Measurements from ENCODE around the gene ZNF697. TPM values are rescaled to one million over a fixed set of nuclear protein-coding genes. Genes with fewer than 3 reads are reported as not detected.
"Not testable (repeated sequence)": the region's sequence is repeated elsewhere in the genome, so short reads cannot be mapped to it uniquely, and the experiment has no call there.

ZNF697 gene
- total RNA-seq, 1 experiment from 2014 or later = not detected

- Histone ChIP-seq H3K79me2 (ENCODE audit: low read length) (no peaks in the 10 kb centered on the region), H3K9me3 (ENCODE audit: low read length) (no peaks in the 10 kb centered on the region), H3K27me3 (ENCODE audit: low read length) (no peaks in the 10 kb centered on the region), H4K20me1 (ENCODE audit: insufficient read depth, low read depth, low read length) (no peaks in the 10 kb centered on the region), H3K4me1 (ENCODE audit: low read length) (no peaks in the 10 kb centered on the region), H3K4me2 (ENCODE audit: low read depth, low read length, poor library complexity, severe bottlenecking) (no peak overlapping the region), H3K36me3 (ENCODE audit: insufficient read depth, low read length) (no peaks in the 10 kb centered on the region), H3K9me2 (replicated peaks; ENCODE audit: insufficient read depth, low read length) (no peaks in the 10 kb centered on the region), H3K4me3 (ENCODE audit: low read length) (no peak overlapping the region), H2AFZ (ENCODE audit: low read length) (no peak overlapping the region), H3K27ac (ENCODE audit: low read length) (no peak overlapping the region), H3K9ac (ENCODE audit: low read length) (no peak overlapping the region)
- DNase-seq = no peak
Observed at GRCh38 chr1:119622311-119623192, 25.5 kb downstream of the ZNF697 start.

GRCh38 chr1:119621705-119622104 is 26.4 kb downstream of the ZNF697 start:
- no peak for DNase-seq
- Histone ChIP-seq H4K20me1 (ENCODE audit: insufficient read depth, low read depth, low read length) (no peaks in the 10 kb centered on the region), H2AFZ (ENCODE audit: low read length) (no peak overlapping the region), H3K36me3 (ENCODE audit: insufficient read depth, low read length) (no peaks in the 10 kb centered on the region), H3K4me1 (ENCODE audit: low read length) (no peaks in the 10 kb centered on the region), H3K4me3 (ENCODE audit: low read length) (no peak overlapping the region), H3K27me3 (ENCODE audit: low read length) (no peaks in the 10 kb centered on the region), H3K27ac (ENCODE audit: low read length) (no peak overlapping the region), H3K79me2 (ENCODE audit: low read length) (no peaks in the 10 kb centered on the region), H3K9ac (ENCODE audit: low read length) (no peak overlapping the region), H3K4me2 (ENCODE audit: low read depth, low read length, poor library complexity, severe bottlenecking) (no peak overlapping the region), H3K9me3 (ENCODE audit: low read length) (no peaks in the 10 kb centered on the region), H3K9me2 (replicated peaks; ENCODE audit: insufficient read depth, low read length) (no peaks in the 10 kb centered on the region)

GRCh38 chr1:119617751-119618691 is 30.0 kb downstream of the ZNF697 start:
- Histone ChIP-seq H3K36me3 (ENCODE audit: insufficient read depth, low read length) (no peaks in the 10 kb centered on the region), H3K4me1 (ENCODE audit: low read length) (no peaks in the 10 kb centered on the region), H3K4me2 (ENCODE audit: low read depth, low read length, poor library complexity, severe bottlenecking) (no peak overlapping the region), H4K20me1 (ENCODE audit: insufficient read depth, low read depth, low read length) (no peaks in the 10 kb centered on the region), H3K27me3 (ENCODE audit: low read length) (no peaks in the 10 kb centered on the region), H3K9me2 (replicated peaks; ENCODE audit: insufficient read depth, low read length) (no peaks in the 10 kb centered on the region), H3K79me2 (ENCODE audit: low read length) (no peaks in the 10 kb centered on the region), H3K4me3 (ENCODE audit: low read length) (no peak overlapping the region), H3K9me3 (ENCODE audit: low read length) (no peaks in the 10 kb centered on the region), H3K9ac (ENCODE audit: low read length) (no peak overlapping the region), H3K27ac (ENCODE audit: low read length) (no peak overlapping the region), H2AFZ (ENCODE audit: low read length) (no peak overlapping the region)
- DNase-seq = no peak

- not testable (repeated sequence) for H3K4me3 ChIP-seq (ENCODE audit: low read length); DNase-seq; H3K9me3 ChIP-seq (ENCODE audit: low read length); H3K27ac ChIP-seq (ENCODE audit: low read length); H2AFZ ChIP-seq (ENCODE audit: low read length); H3K4me1 ChIP-seq (ENCODE audit: low read length); H3K27me3 ChIP-seq (ENCODE audit: low read length); H3K79me2 ChIP-seq (ENCODE audit: low read length); H3K36me3 ChIP-seq (ENCODE audit: insufficient read depth, low read length); H3K9me2 ChIP-seq (replicated peaks; ENCODE audit: insufficient read depth, low read length); H4K20me1 ChIP-seq (ENCODE audit: insufficient read depth, low read depth, low read length); H3K4me2 ChIP-seq (ENCODE audit: low read depth, low read length, poor library complexity, severe bottlenecking); H3K9ac ChIP-seq (ENCODE audit: low read length)
Observed at GRCh38 chr1:119616748-119617147, 31.3 kb downstream of the ZNF697 start.

GRCh38 chr1:119615100-119615499 is 33.0 kb downstream of the ZNF697 start:
- H3K36me3 ChIP-seq (ENCODE audit: insufficient read depth, low read length); H3K9ac ChIP-seq (ENCODE audit: low read length); H3K27me3 ChIP-seq (ENCODE audit: low read length); H3K79me2 ChIP-seq (ENCODE audit: low read length); H3K27ac ChIP-seq (ENCODE audit: low read length); H3K4me2 ChIP-seq (ENCODE audit: low read depth, low read length, poor library complexity, severe bottlenecking); H3K4me3 ChIP-seq (ENCODE audit: low read length); DNase-seq; H3K9me3 ChIP-seq (ENCODE audit: low read length); H4K20me1 ChIP-seq (ENCODE audit: insufficient read depth, low read depth, low read length); H3K9me2 ChIP-seq (replicated peaks; ENCODE audit: insufficient read depth, low read length); H2AFZ ChIP-seq (ENCODE audit: low read length); H3K4me1 ChIP-seq (ENCODE audit: low read length): not testable (repeated sequence)

- Histone ChIP-seq H3K79me2 (ENCODE audit: low read length) (no peaks in the 10 kb centered on the region), H3K9me3 (ENCODE audit: low read length) (no peaks in the 10 kb centered on the region), H3K4me1 (ENCODE audit: low read length) (no peaks in the 10 kb centered on the region), H4K20me1 (ENCODE audit: insufficient read depth, low read depth, low read length) (no peaks in the 10 kb centered on the region), H3K4me3 (ENCODE audit: low read length) (no peak overlapping the region), H3K36me3 (ENCODE audit: insufficient read depth, low read length) (no peaks in the 10 kb centered on the region), H3K9ac (ENCODE audit: low read length) (no peak overlapping the region), H2AFZ (ENCODE audit: low read length) (no peak overlapping the region), H3K27me3 (ENCODE audit: low read length) (no peaks in the 10 kb centered on the region), H3K27ac (ENCODE audit: low read length) (no peak overlapping the region), H3K9me2 (replicated peaks; ENCODE audit: insufficient read depth, low read length) (no peaks in the 10 kb centered on the region), H3K4me2 (ENCODE audit: low read depth, low read length, poor library complexity, severe bottlenecking) (no peak overlapping the region)
- peak; percentile 89 for DNase-seq
Observed at GRCh38 chr1:119613769-119614720, 34.0 kb downstream of the ZNF697 start.

- H3K4me1 ChIP-seq (ENCODE audit: low read length) = no peaks in the 10 kb centered on the region
- H3K9me3 ChIP-seq (ENCODE audit: low read length) = no peaks in the 10 kb centered on the region
- DNase-seq = peak; percentile 87
- no peaks in the 10 kb centered on the region for H3K36me3 ChIP-seq (ENCODE audit: insufficient read depth, low read length)
- H3K4me3 ChIP-seq (ENCODE audit: low read length) = no peak overlapping the region
- no peak overlapping the region for H3K9ac ChIP-seq (ENCODE audit: low read length)
- no peaks in the 10 kb centered on the region for H3K27me3 ChIP-seq (ENCODE audit: low read length)
- H4K20me1 ChIP-seq (ENCODE audit: insufficient read depth, low read depth, low read length) = no peaks in the 10 kb centered on the region
- H3K79me2 ChIP-seq (ENCODE audit: low read length) = no peaks in the 10 kb centered on the region
- H2AFZ ChIP-seq (ENCODE audit: low read length) = no peak overlapping the region
- no peak overlapping the region for H3K4me2 ChIP-seq (ENCODE audit: low read depth, low read length, poor library complexity, severe bottlenecking)
- H3K9me2 ChIP-seq (replicated peaks; ENCODE audit: insufficient read depth, low read length) = no peaks in the 10 kb centered on the region
- H3K27ac ChIP-seq (ENCODE audit: low read length) = no peak overlapping the region
Observed at GRCh38 chr1:119611701-119612113, 36.4 kb downstream of the ZNF697 start.

Measured in Karpas-422 (cell line).